ENCODE measurements around the gene VSX1.

DNA sequence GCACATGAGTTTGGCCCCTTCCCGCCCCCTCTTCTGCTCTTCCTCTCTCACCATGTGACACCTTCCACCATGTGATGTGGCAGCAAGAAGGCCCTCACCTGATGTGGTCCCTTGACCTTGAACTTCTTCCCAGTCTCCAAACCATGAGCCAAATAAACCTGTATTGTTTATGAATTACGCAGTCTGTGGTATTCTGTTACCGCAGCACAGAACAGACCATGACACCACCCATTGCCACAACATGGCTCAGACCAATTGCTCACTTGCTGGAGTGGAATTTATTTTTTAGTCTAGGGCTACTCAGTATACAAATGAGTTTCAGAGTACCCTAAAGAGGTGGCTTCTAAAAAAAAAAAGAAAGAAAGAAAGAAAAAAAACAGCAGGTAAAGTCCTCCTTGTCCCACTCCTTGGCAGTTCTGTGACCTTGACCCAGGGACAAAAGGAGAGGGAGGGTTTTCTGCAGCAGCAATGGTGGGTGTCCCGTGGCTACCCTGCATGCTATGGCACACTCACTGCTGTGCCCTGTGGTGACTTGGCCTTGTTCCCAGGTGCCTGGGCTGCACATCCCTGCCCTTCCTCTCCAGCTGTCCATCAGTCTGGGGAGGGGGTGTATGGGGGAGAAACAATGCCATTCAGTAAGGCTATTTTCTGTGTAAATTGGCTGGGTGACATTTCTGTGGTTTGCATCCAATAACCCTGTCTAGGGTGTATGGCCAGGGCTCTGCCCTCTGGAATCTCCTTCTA is 5.4 kb upstream of the VSX1 start:
- no peak for TF ChIP-seq POLR2A (IDR thresholded peaks at IDR 0.05; ENCODE audit: low read depth, low read length)
- TF ChIP-seq CEBPB (IDR thresholded peaks at IDR 0.05; ENCODE audit: low read depth, low read length), result no peak
- TF ChIP-seq RAD21 (IDR thresholded peaks at IDR 0.05; ENCODE audit: low read length), result no peak
- TF ChIP-seq CTCF (conservative IDR thresholded peaks at IDR 0.05; ENCODE audit: low read depth, low read length), result no peak
- TF ChIP-seq RCOR1 (IDR thresholded peaks at IDR 0.05; ENCODE audit: insufficient replicate concordance, low read length), result no peak
- TF ChIP-seq CHD1 (IDR thresholded peaks at IDR 0.05; ENCODE audit: low read depth, low read length), result no peak
- no peak for TF ChIP-seq USF2 (IDR thresholded peaks at IDR 0.05; ENCODE audit: low read depth, low read length)
- no peak for TF ChIP-seq SMC3 (IDR thresholded peaks at IDR 0.05; ENCODE audit: low read depth, low read length)
- TF ChIP-seq MXI1 (IDR thresholded peaks at IDR 0.05; ENCODE audit: borderline replicate concordance, low read depth, low read length), result no peak
- no peak for TF ChIP-seq FOS (IDR thresholded peaks at IDR 0.05; ENCODE audit: low read depth, low read length)
- no peak for TF ChIP-seq BHLHE40 (IDR thresholded peaks at IDR 0.05; ENCODE audit: low read depth, low read length)
- TF ChIP-seq MAZ (IDR thresholded peaks at IDR 0.05; ENCODE audit: borderline replicate concordance, low read depth, low read length), result no peak
- no peak for TF ChIP-seq RFX5 (IDR thresholded peaks at IDR 0.05; ENCODE audit: low read depth, low read length)
- TF ChIP-seq MAFK (IDR thresholded peaks at IDR 0.05; ENCODE audit: low read depth, low read length), result no peak

Data from IMR-90 (cell line).